ENCODE data around the gene SP110.

DNA sequence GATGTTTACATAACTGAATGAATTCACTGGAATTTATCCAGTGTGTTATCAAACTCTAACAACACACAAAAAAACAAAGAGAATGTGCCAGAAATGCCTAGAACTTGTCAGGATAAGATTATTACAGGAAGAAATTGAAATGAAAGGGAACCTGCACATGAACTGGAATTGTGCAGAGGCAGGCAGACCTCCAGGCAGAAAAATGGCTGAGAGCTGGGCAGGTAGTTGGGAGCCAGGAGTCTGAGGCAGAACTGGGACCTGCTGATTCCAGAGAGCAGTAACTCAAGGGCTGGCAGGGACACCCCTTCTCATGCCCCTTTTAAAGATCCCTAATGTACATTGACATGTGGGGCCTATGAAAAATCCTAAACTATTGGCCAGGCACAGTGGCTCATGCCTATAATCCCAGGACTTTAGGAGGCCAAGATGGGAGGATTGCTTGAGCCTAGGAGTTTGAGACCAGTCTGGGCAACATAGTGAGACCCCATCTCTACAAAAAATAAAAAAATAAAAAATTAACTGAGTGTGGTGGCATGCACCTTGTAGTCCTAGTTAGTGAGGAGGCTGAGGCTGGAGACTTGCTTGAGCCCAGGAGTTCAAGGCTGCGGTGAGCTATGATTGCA is 674 bp upstream of the SP110 start:
- TF ChIP-seq, protein P1, sequence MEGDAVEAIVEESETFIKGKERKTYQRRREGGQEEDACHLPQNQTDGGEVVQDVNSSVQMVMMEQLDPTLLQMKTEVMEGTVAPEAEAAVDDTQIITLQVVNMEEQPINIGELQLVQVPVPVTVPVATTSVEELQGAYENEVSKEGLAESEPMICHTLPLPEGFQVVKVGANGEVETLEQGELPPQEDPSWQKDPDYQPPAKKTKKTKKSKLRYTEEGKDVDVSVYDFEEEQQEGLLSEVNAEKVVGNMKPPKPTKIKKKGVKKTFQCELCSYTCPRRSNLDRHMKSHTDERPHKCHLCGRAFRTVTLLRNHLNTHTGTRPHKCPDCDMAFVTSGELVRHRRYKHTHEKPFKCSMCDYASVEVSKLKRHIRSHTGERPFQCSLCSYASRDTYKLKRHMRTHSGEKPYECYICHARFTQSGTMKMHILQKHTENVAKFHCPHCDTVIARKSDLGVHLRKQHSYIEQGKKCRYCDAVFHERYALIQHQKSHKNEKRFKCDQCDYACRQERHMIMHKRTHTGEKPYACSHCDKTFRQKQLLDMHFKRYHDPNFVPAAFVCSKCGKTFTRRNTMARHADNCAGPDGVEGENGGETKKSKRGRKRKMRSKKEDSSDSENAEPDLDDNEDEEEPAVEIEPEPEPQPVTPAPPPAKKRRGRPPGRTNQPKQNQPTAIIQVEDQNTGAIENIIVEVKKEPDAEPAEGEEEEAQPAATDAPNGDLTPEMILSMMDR (tag by site-specific recombination; IDR thresholded peaks at IDR 0.05) = no peak
- no peak for TF ChIP-seq ZSCAN30 (tag by site-specific recombination; IDR thresholded peaks at IDR 0.05)
- TF ChIP-seq ZFP69B (tag by site-specific recombination; IDR thresholded peaks at IDR 0.05) = no peak
- TF ChIP-seq, protein P2, sequence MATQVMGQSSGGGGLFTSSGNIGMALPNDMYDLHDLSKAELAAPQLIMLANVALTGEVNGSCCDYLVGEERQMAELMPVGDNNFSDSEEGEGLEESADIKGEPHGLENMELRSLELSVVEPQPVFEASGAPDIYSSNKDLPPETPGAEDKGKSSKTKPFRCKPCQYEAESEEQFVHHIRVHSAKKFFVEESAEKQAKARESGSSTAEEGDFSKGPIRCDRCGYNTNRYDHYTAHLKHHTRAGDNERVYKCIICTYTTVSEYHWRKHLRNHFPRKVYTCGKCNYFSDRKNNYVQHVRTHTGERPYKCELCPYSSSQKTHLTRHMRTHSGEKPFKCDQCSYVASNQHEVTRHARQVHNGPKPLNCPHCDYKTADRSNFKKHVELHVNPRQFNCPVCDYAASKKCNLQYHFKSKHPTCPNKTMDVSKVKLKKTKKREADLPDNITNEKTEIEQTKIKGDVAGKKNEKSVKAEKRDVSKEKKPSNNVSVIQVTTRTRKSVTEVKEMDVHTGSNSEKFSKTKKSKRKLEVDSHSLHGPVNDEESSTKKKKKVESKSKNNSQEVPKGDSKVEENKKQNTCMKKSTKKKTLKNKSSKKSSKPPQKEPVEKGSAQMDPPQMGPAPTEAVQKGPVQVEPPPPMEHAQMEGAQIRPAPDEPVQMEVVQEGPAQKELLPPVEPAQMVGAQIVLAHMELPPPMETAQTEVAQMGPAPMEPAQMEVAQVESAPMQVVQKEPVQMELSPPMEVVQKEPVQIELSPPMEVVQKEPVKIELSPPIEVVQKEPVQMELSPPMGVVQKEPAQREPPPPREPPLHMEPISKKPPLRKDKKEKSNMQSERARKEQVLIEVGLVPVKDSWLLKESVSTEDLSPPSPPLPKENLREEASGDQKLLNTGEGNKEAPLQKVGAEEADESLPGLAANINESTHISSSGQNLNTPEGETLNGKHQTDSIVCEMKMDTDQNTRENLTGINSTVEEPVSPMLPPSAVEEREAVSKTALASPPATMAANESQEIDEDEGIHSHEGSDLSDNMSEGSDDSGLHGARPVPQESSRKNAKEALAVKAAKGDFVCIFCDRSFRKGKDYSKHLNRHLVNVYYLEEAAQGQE (tag by site-specific recombination; IDR thresholded peaks at IDR 0.05) = no peak
- no peak for TF ChIP-seq ZNF223 (tag by site-specific recombination; IDR thresholded peaks at IDR 0.05)
- TF ChIP-seq, protein P3, sequence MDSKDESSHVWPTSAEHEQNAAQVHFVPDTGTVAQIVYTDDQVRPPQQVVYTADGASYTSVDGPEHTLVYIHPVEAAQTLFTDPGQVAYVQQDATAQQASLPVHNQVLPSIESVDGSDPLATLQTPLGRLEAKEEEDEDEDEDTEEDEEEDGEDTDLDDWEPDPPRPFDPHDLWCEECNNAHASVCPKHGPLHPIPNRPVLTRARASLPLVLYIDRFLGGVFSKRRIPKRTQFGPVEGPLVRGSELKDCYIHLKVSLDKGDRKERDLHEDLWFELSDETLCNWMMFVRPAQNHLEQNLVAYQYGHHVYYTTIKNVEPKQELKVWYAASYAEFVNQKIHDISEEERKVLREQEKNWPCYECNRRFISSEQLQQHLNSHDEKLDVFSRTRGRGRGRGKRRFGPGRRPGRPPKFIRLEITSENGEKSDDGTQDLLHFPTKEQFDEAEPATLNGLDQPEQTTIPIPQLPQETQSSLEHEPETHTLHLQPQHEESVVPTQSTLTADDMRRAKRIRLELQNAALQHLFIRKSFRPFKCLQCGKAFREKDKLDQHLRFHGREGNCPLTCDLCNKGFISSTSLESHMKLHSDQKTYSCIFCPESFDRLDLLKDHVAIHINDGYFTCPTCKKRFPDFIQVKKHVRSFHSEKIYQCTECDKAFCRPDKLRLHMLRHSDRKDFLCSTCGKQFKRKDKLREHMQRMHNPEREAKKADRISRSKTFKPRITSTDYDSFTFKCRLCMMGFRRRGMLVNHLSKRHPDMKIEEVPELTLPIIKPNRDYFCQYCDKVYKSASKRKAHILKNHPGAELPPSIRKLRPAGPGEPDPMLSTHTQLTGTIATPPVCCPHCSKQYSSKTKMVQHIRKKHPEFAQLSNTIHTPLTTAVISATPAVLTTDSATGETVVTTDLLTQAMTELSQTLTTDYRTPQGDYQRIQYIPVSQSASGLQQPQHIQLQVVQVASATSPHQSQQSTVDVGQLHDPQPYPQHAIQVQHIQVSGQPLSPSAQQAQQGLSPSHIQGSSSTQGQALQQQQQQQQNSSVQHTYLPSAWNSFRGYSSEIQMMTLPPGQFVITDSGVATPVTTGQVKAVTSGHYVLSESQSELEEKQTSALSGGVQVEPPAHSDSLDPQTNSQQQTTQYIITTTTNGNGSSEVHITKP (tag by site-specific recombination; IDR thresholded peaks at IDR 0.05) = no peak
- no peak for TF ChIP-seq TCF7L2 (IDR thresholded peaks at IDR 0.05; ENCODE audit: borderline replicate concordance, low read depth, low read length)
- no peak for TF ChIP-seq MYNN (tag by site-specific recombination; IDR thresholded peaks at IDR 0.05; ENCODE audit: borderline replicate concordance)

Measured in HEK293 (cell line).